ENCODE results near the gene MARCO. TPM values are rescaled to one million over a fixed set of nuclear protein-coding genes. Genes with fewer than 3 reads are reported as not detected.

MARCO gene
- total RNA-seq, 2 donors from 2014 or later: 10.4 to 13.7 TPM

GRCh38 chr2:118983133-118983532 is 41.1 kb downstream of the MARCO start:
- H3K36me3 ChIP-seq: no peaks in the 10 kb centered on the region
- ATAC-seq (ENCODE audit: insufficient number of reproducible peaks, low FRiP score, low read depth) (no peak), DNase-seq (ENCODE audit: low spot score) (no peak)
- no peaks in the 10 kb centered on the region for H3K4me1 ChIP-seq (ENCODE audit: control insufficient read depth in 1 of 2, low read depth in 2 of 2)
- no peak for TF ChIP-seq CTCF (IDR thresholded peaks at IDR 0.05)
- no peaks in the 10 kb centered on the region for H3K27me3 ChIP-seq (replicated peaks; ENCODE audit: insufficient read depth)
- no peaks in the 10 kb centered on the region for H3K9me3 ChIP-seq
- no peak overlapping the region for H3K4me3 ChIP-seq
- no peak overlapping the region for H3K27ac ChIP-seq

GRCh38 chr2:118983915-118984314 is 41.9 kb downstream of the MARCO start:
- H3K27me3 ChIP-seq (replicated peaks; ENCODE audit: insufficient read depth): no peaks in the 10 kb centered on the region
- H3K9me3 ChIP-seq: no peaks in the 10 kb centered on the region
- H3K4me1 ChIP-seq (ENCODE audit: control insufficient read depth in 1 of 2, low read depth in 2 of 2): no peaks in the 10 kb centered on the region
- DNase-seq (ENCODE audit: low spot score) (no peak), ATAC-seq (ENCODE audit: insufficient number of reproducible peaks, low FRiP score, low read depth) (no peak)
- no peak overlapping the region for H3K27ac ChIP-seq
- H3K36me3 ChIP-seq: no peaks in the 10 kb centered on the region
- TF ChIP-seq CTCF (IDR thresholded peaks at IDR 0.05): no peak
- H3K4me3 ChIP-seq: no peak overlapping the region

GRCh38 chr2:118986738-118987137 is 44.7 kb downstream of the MARCO start:
- Histone ChIP-seq H3K27ac (no peak overlapping the region), H3K4me1 (ENCODE audit: control insufficient read depth in 1 of 2, low read depth in 2 of 2) (no peaks in the 10 kb centered on the region), H3K4me3 (no peak overlapping the region), H3K9me3 (no peaks in the 10 kb centered on the region), H3K27me3 (replicated peaks; ENCODE audit: insufficient read depth) (no peaks in the 10 kb centered on the region), H3K36me3 (no peaks in the 10 kb centered on the region)
- TF ChIP-seq CTCF (IDR thresholded peaks at IDR 0.05): no peak
- ATAC-seq (ENCODE audit: insufficient number of reproducible peaks, low FRiP score, low read depth) (no peak), DNase-seq (ENCODE audit: low spot score) (no peak)

- ATAC-seq (ENCODE audit: insufficient number of reproducible peaks, low FRiP score, low read depth) (no peak), DNase-seq (ENCODE audit: low spot score) (no peak)
- Histone ChIP-seq H3K4me1 (ENCODE audit: control insufficient read depth in 1 of 2, low read depth in 2 of 2) (no peaks in the 10 kb centered on the region), H3K27me3 (replicated peaks; ENCODE audit: insufficient read depth) (no peaks in the 10 kb centered on the region), H3K36me3 (no peaks in the 10 kb centered on the region), H3K27ac (no peak overlapping the region), H3K9me3 (no peaks in the 10 kb centered on the region), H3K4me3 (no peak overlapping the region)
- no peak for TF ChIP-seq CTCF (IDR thresholded peaks at IDR 0.05)
These were observed 45.9 kb downstream of the MARCO start for GRCh38 chr2:118987886-118988285.

GRCh38 chr2:118988706-118989105 is 46.7 kb downstream of the MARCO start:
- no peak for ATAC-seq (ENCODE audit: insufficient number of reproducible peaks, low FRiP score, low read depth)
- H3K9me3 ChIP-seq: no peaks in the 10 kb centered on the region
- TF ChIP-seq CTCF (IDR thresholded peaks at IDR 0.05): no peak
- H3K36me3 ChIP-seq: no peaks in the 10 kb centered on the region
- H3K27me3 ChIP-seq (replicated peaks; ENCODE audit: insufficient read depth): no peaks in the 10 kb centered on the region
- no peak overlapping the region for H3K4me3 ChIP-seq
- no peak for DNase-seq (ENCODE audit: low spot score)
- no peaks in the 10 kb centered on the region for H3K4me1 ChIP-seq (ENCODE audit: control insufficient read depth in 1 of 2, low read depth in 2 of 2)
- no peak overlapping the region for H3K27ac ChIP-seq

Measured in thoracic aorta (tissue), 2 donors.